Stimulated activated CD8-positive, alpha-beta memory T cell treated with anti-CD3 and anti-CD28 coated beads, Interleukin-2, amount 100 ng/mL, for 1 hour (primary cell): Measurements from ENCODE around the gene LMO1.

Source experiments
- DNase-seq, 2 donors: peaks; one replicate each; pipeline ENCODE4 v3.0.0-alpha.2; 2020; ENCODE audit warnings: low read depth in 2 of 2

The LMO1 gene

DNA sequence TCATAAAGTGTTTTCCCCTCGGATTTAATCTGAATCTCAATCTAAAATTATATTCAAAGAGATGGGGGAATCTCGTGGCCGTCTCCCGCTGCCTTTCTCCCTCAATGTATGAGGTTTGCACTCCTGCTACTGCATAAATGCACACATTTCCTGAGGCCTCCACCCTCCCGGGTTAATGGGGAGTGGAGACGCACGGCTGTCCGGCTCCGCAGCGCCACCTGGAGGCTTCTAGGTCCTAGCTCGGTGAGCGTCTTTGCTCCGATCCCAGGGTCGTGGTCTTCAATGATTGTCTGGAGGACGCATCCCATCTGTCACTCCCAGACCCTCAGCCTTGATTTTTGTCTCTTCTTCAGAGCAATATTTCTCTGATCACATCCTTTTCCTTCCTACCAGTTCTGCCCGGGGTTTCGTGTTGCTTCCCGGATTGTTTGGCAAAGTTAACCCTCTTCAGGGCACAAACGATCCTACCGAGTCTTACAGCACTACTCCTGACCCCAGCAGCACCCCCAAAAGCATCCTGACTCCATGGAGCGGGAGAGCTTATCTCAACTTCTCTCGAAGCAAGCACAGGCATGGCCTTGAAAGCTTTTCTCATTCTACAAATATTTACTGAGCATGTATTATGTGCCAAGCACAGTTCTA, at the start of gene LMO1:
LMO1 (minus strand) TSS at position 110 of the 642 bp plus-strand sequence. CDS start 516 bp downstream, outside the sequence.
- DNase-seq: peak; percentile 30 to 48

DNA sequence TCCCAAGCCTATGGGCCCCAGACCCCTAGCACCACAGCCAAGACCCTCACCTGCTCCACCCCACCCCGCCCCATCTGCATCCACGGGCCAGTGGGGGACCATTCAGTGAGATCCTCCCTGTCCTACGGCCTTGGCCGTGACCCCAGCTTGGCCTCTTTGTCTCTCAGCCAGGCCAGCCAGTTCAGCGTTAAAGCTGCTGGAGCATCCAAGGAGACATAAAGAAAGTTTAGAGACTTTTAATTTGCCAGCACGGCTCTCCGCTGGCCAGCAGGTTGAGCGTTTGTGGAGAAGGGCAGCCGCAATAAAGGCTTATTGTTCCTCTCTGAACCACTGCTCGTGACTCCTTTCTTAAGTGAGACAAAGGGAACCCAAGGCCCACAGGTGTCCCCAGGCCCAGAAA, 49.3 kb upstream of the LMO1 start:
- no peak for DNase-seq

GRCh38 chr11:8311366-8311765, 47.7 kb upstream of the LMO1 start:
- DNase-seq: no peak

DNA sequence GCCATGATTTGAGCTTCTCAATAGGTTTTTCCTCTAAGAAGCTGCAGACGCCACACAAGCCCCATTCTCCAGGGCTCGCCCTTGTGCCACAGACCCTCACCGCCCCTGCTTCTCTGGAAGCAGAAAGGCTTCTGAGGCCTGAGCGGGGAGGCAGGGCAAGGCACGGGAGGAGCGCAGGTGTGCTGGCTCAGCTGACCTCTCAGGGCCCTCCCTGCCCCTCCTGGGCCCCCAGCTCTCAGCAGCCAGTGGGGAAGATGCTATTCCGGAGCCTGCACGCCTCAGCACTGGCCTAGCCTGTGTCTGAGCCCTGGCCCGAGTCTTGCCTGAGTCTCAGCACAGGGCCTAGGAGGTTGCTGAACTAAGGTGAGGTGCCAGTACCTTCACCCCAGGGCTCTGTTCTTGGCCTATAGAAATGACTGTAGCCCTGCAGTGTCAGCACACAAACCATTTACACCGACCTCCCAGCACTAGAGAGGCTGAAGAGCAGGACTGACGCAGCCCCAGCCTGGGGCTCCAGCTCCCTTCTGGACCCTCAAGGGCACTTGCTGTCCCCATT, 47.1 kb upstream of the LMO1 start:
- DNase-seq: no peak

- no peak for DNase-seq
Observed at GRCh38 chr11:8309862-8310261, 46.2 kb upstream of the LMO1 start.

- DNase-seq: no peak
Observed at GRCh38 chr11:8309311-8309710, 45.6 kb upstream of the LMO1 start.

GRCh38 chr11:8307601-8308000, 43.9 kb upstream of the LMO1 start:
- DNase-seq: no peak

DNA sequence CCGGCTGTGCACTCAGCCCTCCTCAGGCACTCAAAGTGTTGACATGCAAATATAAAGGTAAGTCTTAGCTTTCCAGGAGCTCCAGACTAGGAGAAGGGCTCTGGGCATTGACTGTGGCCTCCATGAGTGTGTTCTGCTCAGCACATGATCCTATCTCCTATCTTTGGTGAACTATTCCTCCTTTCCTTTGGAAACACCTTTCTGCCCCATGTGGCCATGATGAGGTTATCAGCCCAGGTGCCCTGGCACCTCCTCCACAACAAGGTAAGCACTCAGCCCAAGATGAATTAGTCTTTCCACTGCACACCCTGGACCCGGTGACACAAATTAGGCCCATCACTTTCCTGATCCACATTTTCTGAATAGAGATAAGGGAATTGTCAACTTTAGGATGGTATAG, 37.9 kb upstream of the LMO1 start:
- no peak for DNase-seq

GRCh38 chr11:8298801-8299786, 35.4 kb upstream of the LMO1 start:
- no peak for DNase-seq

GRCh38 chr11:8297781-8298440, 34.2 kb upstream of the LMO1 start:
- no peak for DNase-seq

- DNase-seq: no peak
Observed at GRCh38 chr11:8296872-8297271, 33.2 kb upstream of the LMO1 start.

GRCh38 chr11:8296038-8296649, 32.5 kb upstream of the LMO1 start:
- DNase-seq: no peak

DNA sequence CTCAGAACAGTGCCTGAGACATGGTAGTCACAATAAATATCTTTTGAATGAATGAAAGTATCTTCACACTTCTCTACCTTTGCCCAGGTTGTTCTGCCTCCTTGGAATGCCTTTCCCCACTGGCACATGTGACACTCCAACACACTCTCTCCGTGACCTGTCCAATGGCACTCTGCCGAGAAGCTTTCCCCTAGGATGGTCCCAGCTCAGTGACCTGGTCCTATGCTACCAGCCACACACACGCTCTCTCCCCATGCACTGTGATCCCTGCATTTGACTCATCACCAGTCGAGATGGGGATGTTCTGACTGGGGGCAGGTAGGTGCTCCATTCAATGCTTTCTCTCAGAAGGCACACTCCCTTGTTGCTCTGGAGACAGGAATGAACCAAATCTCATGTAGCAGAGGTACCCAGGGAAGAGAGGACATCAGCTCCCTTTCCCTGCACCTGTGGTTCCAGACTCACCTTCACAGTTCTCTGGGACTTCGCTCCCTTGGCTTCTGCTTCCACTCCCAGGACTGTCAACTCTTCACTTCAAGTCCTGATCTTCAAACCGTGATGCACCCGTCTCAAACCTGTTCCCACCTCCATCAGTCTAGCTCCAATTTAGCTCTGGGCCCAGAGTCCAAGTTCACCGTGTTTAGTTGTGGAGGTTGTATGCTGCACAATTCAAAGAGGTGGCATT, 30.7 kb upstream of the LMO1 start:
- no peak for DNase-seq

DNA sequence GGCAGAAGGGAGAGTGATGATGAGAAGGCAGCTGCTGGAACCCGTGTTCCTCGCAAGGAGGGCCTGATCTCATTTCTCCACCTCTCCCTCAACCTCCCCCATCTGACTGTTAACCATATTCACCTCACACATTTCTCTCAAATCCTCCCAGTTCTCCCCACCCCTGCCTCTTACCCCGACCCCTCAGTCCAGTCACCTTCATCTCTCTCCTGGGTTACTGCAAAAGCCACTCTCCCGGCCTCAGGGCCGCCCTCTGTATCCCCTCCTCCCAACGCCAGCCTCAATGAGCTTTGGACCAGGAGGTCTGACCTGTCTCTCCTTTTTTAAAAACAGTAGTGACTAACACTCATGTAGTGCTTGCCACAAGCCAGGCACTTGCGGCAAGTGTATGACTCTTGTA, 29.5 kb upstream of the LMO1 start:
- DNase-seq: no peak

- DNase-seq: no peak
Observed at GRCh38 chr11:8292351-8292750, 28.7 kb upstream of the LMO1 start.

DNA sequence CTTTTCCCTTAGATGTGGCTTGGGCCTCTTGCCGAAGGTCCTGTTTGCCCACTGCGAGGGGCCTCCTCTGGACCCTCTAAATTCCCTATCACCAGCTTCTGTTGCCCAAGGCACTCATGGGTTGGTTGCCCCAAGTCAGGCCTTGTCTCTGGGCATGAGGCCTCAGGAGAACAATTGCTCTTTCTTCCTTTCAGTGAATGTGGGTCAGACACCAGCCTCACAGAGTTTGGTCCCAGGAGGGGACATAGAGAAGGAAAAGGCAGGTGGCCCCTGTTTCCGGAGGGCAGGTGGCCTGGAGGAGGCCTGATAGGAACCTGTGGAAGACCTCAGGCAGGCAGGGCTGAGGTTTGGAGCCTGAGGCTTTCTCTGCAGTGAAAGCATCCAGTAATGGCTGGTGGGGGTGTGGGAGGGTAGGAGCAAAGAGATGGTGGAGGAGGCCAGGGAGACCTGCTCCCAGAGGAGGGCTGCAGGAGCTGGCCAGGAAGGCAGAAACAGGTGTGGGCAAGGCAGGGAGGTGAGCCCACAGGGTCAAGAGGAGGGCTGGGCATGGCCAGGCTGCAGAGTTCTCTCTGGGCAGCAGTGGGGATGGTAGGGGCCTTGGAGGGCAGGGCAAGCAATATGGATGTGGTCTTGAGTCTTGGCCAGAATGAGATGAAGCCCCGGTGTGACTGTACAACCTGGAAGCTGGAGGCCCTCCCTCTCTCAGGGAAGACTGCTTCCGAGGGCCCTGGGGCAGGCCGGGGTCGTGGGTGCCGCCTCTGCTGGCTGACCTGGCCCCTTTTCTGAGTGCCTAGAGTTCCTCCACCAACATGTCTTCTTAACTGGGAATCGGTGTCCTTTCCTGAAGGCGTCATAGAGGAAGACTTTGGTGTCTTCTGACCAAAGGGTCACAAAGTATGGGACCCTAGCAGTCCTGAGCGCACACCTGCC, 28.0 kb upstream of the LMO1 start:
- DNase-seq: no peak

DNA sequence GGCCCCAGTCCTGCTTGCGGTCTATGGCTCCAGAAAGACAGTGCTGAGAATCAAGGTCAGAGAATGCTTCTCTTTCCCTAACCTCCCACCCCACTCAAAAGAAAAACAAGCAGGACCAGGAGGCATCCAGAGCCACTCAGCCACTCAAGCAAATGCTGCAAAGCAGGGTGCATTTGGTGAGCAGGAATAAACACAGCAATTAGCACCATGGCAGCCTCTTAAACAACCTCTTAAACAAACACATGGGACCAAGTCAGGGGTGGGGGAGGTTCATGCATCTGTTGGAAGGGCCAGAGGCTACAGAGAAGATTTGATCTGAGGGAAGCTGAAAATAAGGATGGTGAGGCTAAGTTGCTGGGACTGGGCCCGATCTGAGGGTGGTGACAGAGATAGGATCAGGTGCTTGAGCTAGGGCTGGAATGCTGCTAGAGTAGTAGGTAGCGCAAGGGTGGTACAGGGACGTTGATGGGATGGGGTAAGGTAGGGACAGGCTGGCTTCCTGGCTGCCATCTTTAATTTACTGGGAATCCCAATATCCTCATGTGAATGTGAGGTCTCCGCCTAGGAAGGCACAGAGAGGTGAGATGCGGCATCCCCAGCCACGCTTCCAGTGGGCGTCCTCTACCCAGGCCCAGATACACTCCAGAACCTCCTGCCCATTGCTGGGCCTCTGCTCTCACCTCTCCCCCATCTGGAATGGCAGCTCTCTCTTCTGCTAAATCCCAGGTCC, 26.6 kb upstream of the LMO1 start:
- no peak for DNase-seq

DNA sequence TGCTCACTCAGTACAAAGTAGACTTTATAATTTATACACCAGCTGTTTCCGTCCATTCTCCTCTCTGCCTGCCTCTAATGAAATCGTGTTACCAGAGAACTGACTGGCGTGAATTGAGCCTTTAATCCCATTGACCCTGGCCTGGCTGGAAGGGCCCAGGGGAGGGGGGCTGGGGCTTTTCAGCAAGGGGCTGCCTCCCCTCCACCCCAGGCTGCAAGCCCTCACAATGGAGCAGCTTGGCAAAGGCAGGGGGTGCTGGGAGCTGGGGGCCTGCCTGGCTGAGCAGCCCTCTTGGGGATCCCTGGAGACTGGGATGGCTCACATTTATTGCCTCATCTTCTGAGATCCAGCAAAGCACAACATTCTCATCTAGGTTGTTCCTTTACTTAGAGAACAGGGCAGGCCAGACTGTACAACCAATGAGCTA, 25.8 kb upstream of the LMO1 start:
- no peak for DNase-seq

DNA sequence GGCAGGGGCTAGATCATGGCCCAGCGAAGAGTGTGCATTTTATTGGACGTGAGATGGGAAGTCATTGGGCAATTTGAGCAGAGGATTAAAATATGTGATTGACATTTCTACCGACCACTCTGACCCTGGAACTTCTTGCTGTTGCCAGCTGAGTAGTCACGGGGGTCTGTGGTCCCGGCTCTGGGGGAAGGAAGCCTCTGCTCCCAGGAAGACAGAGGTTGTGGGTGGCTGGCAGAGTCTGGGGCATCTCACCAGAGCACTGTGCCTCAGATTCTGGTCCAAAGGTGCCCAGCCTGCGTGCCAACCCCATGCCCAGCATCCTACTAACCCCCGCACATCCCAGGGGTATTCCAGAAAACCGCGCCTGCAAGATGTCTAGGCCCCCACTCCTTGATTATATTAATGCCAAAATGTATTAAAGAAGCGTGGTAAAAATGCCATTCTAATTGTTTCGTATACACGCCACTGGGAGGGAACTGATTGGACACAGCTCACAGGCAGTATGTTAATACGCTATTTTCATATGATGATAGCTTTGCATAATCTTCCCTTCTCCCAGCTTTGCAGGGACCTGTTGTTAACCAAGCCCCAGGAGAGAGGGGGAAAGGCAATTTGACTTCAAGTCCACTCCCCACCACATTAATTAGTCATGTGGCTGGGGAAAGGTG, 25.3 kb upstream of the LMO1 start:
- DNase-seq: no peak
